ENCODE results near the gene TENM4.

DNA sequence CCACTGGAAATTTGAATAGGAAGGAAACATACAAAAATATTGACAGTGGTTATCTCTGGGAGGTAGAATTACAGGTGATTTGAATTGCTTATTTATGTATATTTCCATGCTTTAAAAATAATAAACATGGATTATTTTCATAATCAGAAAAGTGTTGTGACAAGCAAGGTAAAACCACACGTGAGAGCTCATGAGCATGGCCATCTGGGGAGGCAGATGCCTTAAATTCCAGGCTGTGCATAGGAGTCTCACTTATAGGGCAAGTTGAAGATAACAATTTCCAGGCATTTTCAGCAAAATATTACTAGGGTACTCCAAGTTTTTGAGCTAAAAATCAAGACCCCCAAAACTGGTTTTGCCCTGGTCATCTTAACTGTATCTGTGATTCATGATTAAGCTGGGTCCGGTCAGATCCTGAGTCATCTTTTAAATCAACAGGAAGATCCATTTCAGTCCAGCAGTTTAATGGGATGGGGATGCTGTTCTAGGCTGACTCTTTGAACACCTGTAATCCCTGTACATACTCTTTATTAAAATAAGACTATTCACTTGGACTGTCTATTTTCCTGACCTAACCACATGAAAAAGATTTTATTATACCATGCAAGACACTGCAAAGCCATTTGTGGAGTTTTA lies 750.4 kb downstream of the TENM4 start:
- TF ChIP-seq, protein P1, sequence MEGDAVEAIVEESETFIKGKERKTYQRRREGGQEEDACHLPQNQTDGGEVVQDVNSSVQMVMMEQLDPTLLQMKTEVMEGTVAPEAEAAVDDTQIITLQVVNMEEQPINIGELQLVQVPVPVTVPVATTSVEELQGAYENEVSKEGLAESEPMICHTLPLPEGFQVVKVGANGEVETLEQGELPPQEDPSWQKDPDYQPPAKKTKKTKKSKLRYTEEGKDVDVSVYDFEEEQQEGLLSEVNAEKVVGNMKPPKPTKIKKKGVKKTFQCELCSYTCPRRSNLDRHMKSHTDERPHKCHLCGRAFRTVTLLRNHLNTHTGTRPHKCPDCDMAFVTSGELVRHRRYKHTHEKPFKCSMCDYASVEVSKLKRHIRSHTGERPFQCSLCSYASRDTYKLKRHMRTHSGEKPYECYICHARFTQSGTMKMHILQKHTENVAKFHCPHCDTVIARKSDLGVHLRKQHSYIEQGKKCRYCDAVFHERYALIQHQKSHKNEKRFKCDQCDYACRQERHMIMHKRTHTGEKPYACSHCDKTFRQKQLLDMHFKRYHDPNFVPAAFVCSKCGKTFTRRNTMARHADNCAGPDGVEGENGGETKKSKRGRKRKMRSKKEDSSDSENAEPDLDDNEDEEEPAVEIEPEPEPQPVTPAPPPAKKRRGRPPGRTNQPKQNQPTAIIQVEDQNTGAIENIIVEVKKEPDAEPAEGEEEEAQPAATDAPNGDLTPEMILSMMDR (IDR thresholded peaks at IDR 0.05): no peak
- no peak for TF ChIP-seq FOSL2 (IDR thresholded peaks at IDR 0.05)
- no peak for TF ChIP-seq FOSL2 (CRISPR knock-in tag; IDR thresholded peaks at IDR 0.05)
- TF ChIP-seq, protein P2, sequence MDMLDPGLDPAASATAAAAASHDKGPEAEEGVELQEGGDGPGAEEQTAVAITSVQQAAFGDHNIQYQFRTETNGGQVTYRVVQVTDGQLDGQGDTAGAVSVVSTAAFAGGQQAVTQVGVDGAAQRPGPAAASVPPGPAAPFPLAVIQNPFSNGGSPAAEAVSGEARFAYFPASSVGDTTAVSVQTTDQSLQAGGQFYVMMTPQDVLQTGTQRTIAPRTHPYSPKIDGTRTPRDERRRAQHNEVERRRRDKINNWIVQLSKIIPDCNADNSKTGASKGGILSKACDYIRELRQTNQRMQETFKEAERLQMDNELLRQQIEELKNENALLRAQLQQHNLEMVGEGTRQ (IDR thresholded peaks at IDR 0.05): no peak
- TF ChIP-seq EP300 (IDR thresholded peaks at IDR 0.05): no peak
- no peak for TF ChIP-seq POLR2A (IDR thresholded peaks at IDR 0.05; ENCODE audit: low read length)
- no peak for TF ChIP-seq RAD21 (conservative IDR thresholded peaks at IDR 0.05 in 1 of 2, IDR thresholded peaks at IDR 0.05 in 1 of 2)
